Prostate gland (tissue), 2 donors: Measurements from ENCODE around the gene PRDM16. TPM values are rescaled to one million over a fixed set of nuclear protein-coding genes. Genes with fewer than 3 reads are reported as not detected.

Experiments
- DNase-seq: peaks from one replicate; pipeline ENCODE4 v3.0.0-alpha.2; 2019; ENCODE audit warnings: low spot score
- H3K27ac ChIP-seq, 2 donors: fragments of 200-600 bp; sonication (generic); 2 replicates each; pipeline ENCODE4 v1.5.1; 2017 to 2019
- H3K27me3 ChIP-seq: fragments of 200-600 bp; sonication (generic); replicated peaks from 2 replicates; pipeline ENCODE4 v1.5.1; 2019; ENCODE audit not compliant: insufficient read depth
- H3K36me3 ChIP-seq, 2 donors: fragments of 200-600 bp; sonication (generic); 1 replicate in 1 of 2; 2 replicates in 1 of 2; pipeline versions ENCODE4 v1.5.1 to v1.8.1; 2017 to 2019
- H3K4me1 ChIP-seq: fragments of 200-600 bp; sonication (generic); replicated peaks from 2 replicates; pipeline ENCODE4 v1.5.1; 2019
- H3K4me3 ChIP-seq, 2 donors: fragments of 200-600 bp; sonication (generic); 2 replicates each; pipeline ENCODE4 v1.5.1; 2017 to 2019
- H3K9me3 ChIP-seq: fragments of 200-600 bp; sonication (generic); 2 replicates; pipeline ENCODE4 v1.5.1; 2017
- CTCF ChIP-seq, 4 experiments: fragments of 200-600 bp in 2 of 4; fragments of 450-650 bp in 2 of 4; sonication (generic) in 2 of 4; IDR thresholded peaks; 1 replicate in 3 of 4; 2 replicates in 1 of 4; pipeline ENCODE4 v1.5.1; 2016 to 2019; ENCODE audit warnings: antibody characterized with exemption in 4 of 4, mild to moderate bottlenecking in 2 of 4, moderate library complexity in 2 of 4
- POLR2A ChIP-seq: fragments of 450-650 bp; IDR thresholded peaks from one replicate; pipeline ENCODE4 v1.6.1; 2016; ENCODE audit warnings: antibody characterized with exemption, mild to moderate bottlenecking
- POLR2AphosphoS5 ChIP-seq: sonication (generic); formaldehyde crosslinking; IDR thresholded peaks from one replicate; pipeline ENCODE4 v1.6.1; 2017; ENCODE audit warnings: antibody characterized with exemption
- WGBS: methylation state at CpG from one replicate; pipeline ENCODE4 v1.1.5; 2018; 5-methylcytosine and 5-hydroxymethylcytosine counted together
- intact Hi-C: fragments of 100-400 bp; cut with DNase I; formaldehyde crosslinking; loops from one replicate; pipeline ENCODE4 v1.14.2; 2022
- total RNA-seq, 2 donors: library from RNA; depleted of rRNA; stranded (reverse); fragments of >200 nt; gene quantifications; one replicate each; pipeline ENCODE4 v1.1.0, GENCODE V29; 2016

Gene PRDM16
- total RNA-seq, 2 donors from 2014 or later: 0.23 to 6.5 TPM

GRCh38 chr1:3124246-3124645 is 55.2 kb downstream of the PRDM16 start:
- no peak overlapping the region for H3K27ac ChIP-seq
- H3K27me3 ChIP-seq: peaks cover 3% of the 10 kb centered on the region
- H3K36me3 ChIP-seq: no peaks in the 10 kb centered on the region
- TF ChIP-seq CTCF (IDR thresholded peaks at IDR 0.05) (no peak), POLR2A (no peak), POLR2AphosphoS5 (no peak)
- no peak overlapping the region for H3K4me3 ChIP-seq
- 97% methylated on average over 3 of the region's 3 CpGs for WGBS
- no peaks in the 10 kb centered on the region for H3K9me3 ChIP-seq
- peaks cover 4% of the 10 kb centered on the region for H3K4me1 ChIP-seq
- DNase-seq: no peak
- intact Hi-C loops: no loop called here

GRCh38 chr1:3125078-3125477 is 56.1 kb downstream of the PRDM16 start:
- Histone ChIP-seq H3K4me1 (peaks cover 4% of the 10 kb centered on the region), H3K9me3 (no peaks in the 10 kb centered on the region), H3K27me3 (peaks cover 3% of the 10 kb centered on the region), H3K36me3 (no peaks in the 10 kb centered on the region), H3K27ac (no peak overlapping the region), H3K4me3 (no peak overlapping the region)
- no peak for DNase-seq
- intact Hi-C loops: no loop called here
- 94% methylated on average over 9 of the region's 15 CpGs for WGBS
- no peak for TF ChIP-seq CTCF (IDR thresholded peaks at IDR 0.05)

- no peak overlapping the region for H3K27ac ChIP-seq
- intact Hi-C loops: no loop called here
- TF ChIP-seq POLR2AphosphoS5 (no peak), CTCF (IDR thresholded peaks at IDR 0.05) (no peak), POLR2A (no peak)
- H3K36me3 ChIP-seq: no peaks in the 10 kb centered on the region
- DNase-seq: no peak
- no peaks in the 10 kb centered on the region for H3K9me3 ChIP-seq
- no peak overlapping the region for H3K4me3 ChIP-seq
- whole genome bisulfite sequencing: 87% methylated on average over 47 of the region's 47 CpGs
- H3K4me1 ChIP-seq: peaks cover 4% of the 10 kb centered on the region
- no peaks in the 10 kb centered on the region for H3K27me3 ChIP-seq
Measured at GRCh38 chr1:3125546-3126368, 56.8 kb downstream of the PRDM16 start.

- TF ChIP-seq POLR2AphosphoS5 (peak; percentile 33), CTCF (IDR thresholded peaks at IDR 0.05) (no peak)
- WGBS: 34% methylated on average over 28 of the region's 28 CpGs
- Histone ChIP-seq H3K36me3 (no peaks in the 10 kb centered on the region), H3K9me3 (no peaks in the 10 kb centered on the region), H3K4me3 (no peak overlapping the region), H3K4me1 (peaks cover 4% of the 10 kb centered on the region), H3K27ac (peak overlapping the region; percentile 26 to 56), H3K27me3 (no peaks in the 10 kb centered on the region)
- peak; percentile 26 for DNase-seq
- intact Hi-C loops: no loop called here
Measured at GRCh38 chr1:3126756-3127678, 58.0 kb downstream of the PRDM16 start.
